A549 (cell line): ENCODE measurements around the gene ARHGAP26. TPM values are rescaled to one million over a fixed set of nuclear protein-coding genes. Genes with fewer than 3 reads are reported as not detected.

Experiments used
- ATAC-seq, 2 experiments: fragments of 200-7000 bp in 1 of 2; fragments of >200 bp in 1 of 2; cut with Nextera tagmentation in 1 of 2; cut with Tn5 transposase in 1 of 2; 3 replicates each; pipeline versions ENCODE4 v1.8.0 to v1.9.1; 2018 to 2020; ENCODE audit warnings: mild to moderate bottlenecking in 1 of 2, moderate library complexity in 1 of 2
- CTCF ChIA-PET: fragments of 300-600 bp; sonication (Branson Sonifier 250); formaldehyde crosslinking; extraction: SDS; loops from one replicate; lab custom pipeline; 2021; ENCODE audit warnings: antibody characterized with exemption, inconsistent platforms; lab: Yijun Ruan, JAX
- POLR2A ChIA-PET: fragments of 350-600 bp; formaldehyde crosslinking; extraction: SDS; loops from one replicate; lab custom pipeline; 2021; ENCODE audit warnings: antibody characterized with exemption, inconsistent platforms; lab: Yijun Ruan, JAX
- DNase-seq, 2 experiments: peaks; one replicate each; pipeline versions ENCODE4 v3.0.0 to v3.0.0-alpha.2; 2011 to 2016; ENCODE audit warnings: low read depth in 1 of 2, low spot score in 1 of 2
- FAIRE-seq: peaks from 2 replicates; lab custom pipeline; 2011; peaks lifted over from hg19 to GRCh38; lab: Jason Lieb, UNC
- H3K27ac ChIP-seq, 2 experiments: fragments of >200 bp; sonication (Bioruptor Twin); formaldehyde crosslinking; 3 replicates each; pipeline ENCODE4 v1.5.1; 2016 to 2017
- H3K4me1 ChIP-seq: fragments of >200 bp; sonication (Bioruptor Twin); formaldehyde crosslinking; 3 replicates; pipeline ENCODE4 v1.6.1; 2016
- H3K4me2 ChIP-seq: fragments of >200 bp; sonication (Bioruptor Twin); formaldehyde crosslinking; 3 replicates; pipeline ENCODE4 v1.6.1; 2016
- H3K4me3 ChIP-seq: fragments of >200 bp; sonication (Bioruptor Twin); formaldehyde crosslinking; 3 replicates; pipeline ENCODE4 v1.5.1; 2016
- H3K9me3 ChIP-seq: fragments of >200 bp; sonication (Bioruptor Twin); formaldehyde crosslinking; 3 replicates; pipeline ENCODE4 v1.6.1; 2016
- BHLHE40 ChIP-seq: IDR thresholded peaks from 2 replicates; pipeline ENCODE4 v1.6.1; 2012; ENCODE audit warnings: low read depth, low read length, inconsistent platforms
- CBX2 ChIP-seq: fragments of 200-600 bp; sonication (generic); IDR thresholded peaks from 2 replicates; pipeline ENCODE4 v1.6.1; 2016; ENCODE audit warnings: low read depth, mild to moderate bottlenecking, borderline replicate concordance
- CHD2 ChIP-seq: fragments of 150-350 bp; IDR thresholded peaks from 2 replicates; pipeline ENCODE4 v1.6.1; 2014; ENCODE audit warnings: low read length; ENCODE audit not compliant: partially characterized antibody
- EHMT2 ChIP-seq: fragments of 200-600 bp; sonication (generic); IDR thresholded peaks from 2 replicates; pipeline ENCODE4 v1.6.1; 2016; ENCODE audit warnings: antibody characterized with exemption, low read depth, mild to moderate bottlenecking, moderate library complexity
- ESRRA ChIP-seq: fragments of 150-350 bp; IDR thresholded peaks from 2 replicates; pipeline ENCODE4 v1.6.1; 2014; ENCODE audit warnings: mild to moderate bottlenecking, low read length, borderline replicate concordance
- FOSB ChIP-seq: fragments of 250-450 bp; sonication (Bioruptor Pico); IDR thresholded peaks from 2 replicates; pipeline ENCODE4 v1.5.0; 2020; ENCODE audit warnings: mild to moderate bottlenecking, moderate library complexity
- FOSL2 ChIP-seq, 2 experiments: fragments of 450-650 bp in 1 of 2; fragments of >200 bp in 1 of 2; sonication (Bioruptor Twin) in 1 of 2; formaldehyde crosslinking; IDR thresholded peaks; 2 replicates each; pipeline versions ENCODE4 v1.5.0 to v1.6.1; 2016 to 2020; ENCODE audit warnings: mild to moderate bottlenecking in 1 of 2, moderate library complexity in 1 of 2
- FOXS1 ChIP-seq: fragments of 250-450 bp; sonication (Bioruptor Pico); IDR thresholded peaks from 2 replicates; pipeline ENCODE4 v1.5.0; 2020; ENCODE audit warnings: mild to moderate bottlenecking, moderate library complexity
- HDAC2 ChIP-seq: fragments of 200-600 bp; sonication (generic); IDR thresholded peaks from 2 replicates; pipeline ENCODE4 v1.6.1; 2016
- HOXA7 ChIP-seq: fragments of 250-450 bp; sonication (Bioruptor Pico); IDR thresholded peaks from 2 replicates; pipeline ENCODE4 v1.5.0; 2020; ENCODE audit warnings: mild to moderate bottlenecking, moderate library complexity
- HOXB13 ChIP-seq: fragments of 250-450 bp; sonication (Bioruptor Pico); IDR thresholded peaks from 2 replicates; pipeline ENCODE4 v1.5.0; 2020; ENCODE audit warnings: low read depth, mild to moderate bottlenecking, moderate library complexity
- KDM5A ChIP-seq: fragments of 200-600 bp; sonication (generic); IDR thresholded peaks from 2 replicates; pipeline ENCODE4 v1.6.1; 2016; ENCODE audit warnings: antibody characterized with exemption, mild to moderate bottlenecking
- MAZ ChIP-seq: fragments of 150-350 bp; IDR thresholded peaks from 2 replicates; pipeline ENCODE4 v1.6.1; 2014; ENCODE audit warnings: antibody characterized with exemption, low read depth, low read length, borderline replicate concordance
- NFE2L2 ChIP-seq: fragments of 150-350 bp; conservative IDR thresholded peaks from 2 replicates; pipeline ENCODE4 v1.6.1; 2014; ENCODE audit warnings: low read length
- POLR2AphosphoS2 ChIP-seq: conservative IDR thresholded peaks from 2 replicates; pipeline ENCODE4 v1.6.1; 2012; ENCODE audit warnings: low read length, improper control_type of control experiment, inconsistent platforms
- RARB ChIP-seq: fragments of 250-450 bp; sonication (Bioruptor Pico); IDR thresholded peaks from 2 replicates; pipeline ENCODE4 v1.8.0; 2021; ENCODE audit warnings: mild to moderate bottlenecking, moderate library complexity
- RNF2 ChIP-seq: fragments of 200-600 bp; sonication (generic); IDR thresholded peaks from 2 replicates; pipeline ENCODE4 v1.6.1; 2016; ENCODE audit warnings: low read depth, mild to moderate bottlenecking, antibody characterized with exemption, moderate library complexity, borderline replicate concordance
- SMC3 ChIP-seq: fragments of >200 bp; sonication (Bioruptor Twin); formaldehyde crosslinking; IDR thresholded peaks from 3 replicates; pipeline ENCODE4 v1.6.1; 2018; ENCODE audit warnings: inconsistent platforms
- SREBF2 ChIP-seq: fragments of 450-650 bp; IDR thresholded peaks from 2 replicates; pipeline ENCODE4 v1.6.1; 2014; ENCODE audit warnings: mild to moderate bottlenecking, moderate library complexity
- ZFP36 ChIP-seq: fragments of 450-650 bp; IDR thresholded peaks from 2 replicates; pipeline ENCODE4 v1.6.1; 2014; ENCODE audit warnings: borderline replicate concordance; ENCODE audit not compliant: partially characterized antibody
- ZNF302 ChIP-seq: fragments of 250-450 bp; sonication (Bioruptor Pico); IDR thresholded peaks from 2 replicates; pipeline ENCODE4 v1.9.0; 2021; ENCODE audit warnings: inconsistent platforms, mild to moderate bottlenecking, moderate library complexity
- WGBS: methylation state at CpG from one replicate; pipeline ENCODE4 v1.1.6; 2017; ENCODE audit errors: missing lambda C conversion rate; 5-methylcytosine and 5-hydroxymethylcytosine counted together
- polyA plus RNA-seq, 4 experiments: library from polyadenylated mRNA; depleted of rRNA in 3 of 4; stranded (reverse); fragments of >200 nt; fragmentation: RNase III in 1 of 4; extraction: RNeasy Plus Mini Kit Qiagen cat#74134 plus additional on column Dnase treatment in 1 of 4; gene quantifications; 2 replicates in 3 of 4; 3 replicates in 1 of 4; pipeline ENCODE4 v1.2.3, GENCODE V29; 2011 to 2017
- TF ChIP-seq, protein P1 (sequence below): fragments of >200 bp; sonication (Bioruptor Twin); formaldehyde crosslinking; IDR thresholded peaks from 2 replicates; pipeline ENCODE4 v1.6.1; 2016
- TF ChIP-seq, protein P2 (sequence below): fragments of 150-350 bp; IDR thresholded peaks from 2 replicates; pipeline ENCODE4 v1.6.1; 2014; ENCODE audit warnings: low read depth, mild to moderate bottlenecking, low read length

ARHGAP26 gene
- polyA plus RNA-seq, 2 of the 4 experiments (the other 2 are of a cell fraction): 6.6 to 19.1 TPM

DNA sequence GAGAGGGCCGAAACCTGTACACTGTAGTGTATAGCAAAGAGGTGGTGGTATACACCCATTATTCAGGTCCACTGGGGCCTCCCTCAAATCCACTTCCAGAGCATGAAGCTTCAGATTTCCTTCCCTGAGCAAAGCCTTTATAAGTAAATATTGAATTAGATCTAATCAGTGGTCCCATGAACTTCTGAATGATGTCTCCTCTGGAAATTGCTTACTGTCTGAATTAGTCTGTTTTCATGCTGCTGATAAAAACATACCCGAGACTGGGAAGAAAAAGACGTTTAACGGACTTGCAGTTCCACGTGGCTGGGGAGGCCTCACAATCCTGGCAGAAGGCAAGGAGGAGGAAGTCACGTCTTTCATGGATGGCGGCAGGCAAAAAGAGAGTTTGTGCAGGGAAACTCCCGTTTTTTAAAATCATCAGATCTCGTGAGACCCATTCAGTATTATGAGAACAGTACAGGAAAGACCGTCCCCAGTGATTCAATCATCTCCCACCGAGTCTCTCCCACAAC, 439.8 kb downstream of the ARHGAP26 start:
- H3K9me3 ChIP-seq: no peaks in the 10 kb centered on the region
- no peak overlapping the region for H3K27ac ChIP-seq
- POLR2A ChIA-PET: no interaction called here
- WGBS: 93% methylated on average over 11 of the region's 11 CpGs
- no peaks in the 10 kb centered on the region for H3K4me1 ChIP-seq
- no peak overlapping the region for H3K4me2 ChIP-seq
- CTCF ChIA-PET: interaction anchor here (0.8 to 2.0 kb wide), 4 partner anchors 11 to 191 kb away, joined by 3 to 6 read pairs (median 4); no protein-coding TSS in a partner anchor
- no peak for DNase-seq
- no peak for ATAC-seq
- no peak for TF ChIP-seq BHLHE40
- TF ChIP-seq HOXB13 (CRISPR knock-in tag): no peak
- TF ChIP-seq KDM5A: no peak
- TF ChIP-seq RARB: no peak
- no peak for FAIRE-seq
- H3K4me3 ChIP-seq: no peak overlapping the region

DNA sequence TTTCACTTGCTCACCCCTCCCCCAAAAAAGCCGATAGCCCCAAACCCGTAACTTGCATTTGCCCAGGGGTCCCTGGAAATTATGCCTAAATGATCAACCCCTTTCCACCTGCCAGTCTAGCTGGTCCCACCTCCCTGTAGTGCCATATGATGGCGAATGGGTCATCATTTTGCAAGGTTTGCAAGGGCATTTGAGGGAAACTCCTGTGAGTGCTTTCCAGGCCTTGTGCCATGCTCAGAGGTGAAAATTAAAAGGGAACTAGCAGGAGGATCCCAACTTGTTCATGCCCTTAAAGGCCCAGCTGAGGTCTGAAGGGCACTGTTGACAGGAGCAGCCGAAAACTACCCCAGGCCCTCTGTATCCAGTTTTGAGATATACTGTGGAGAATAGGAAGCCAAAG, 440.4 kb downstream of the ARHGAP26 start:
- FAIRE-seq (no peak), ATAC-seq (no peak)
- no peak for TF ChIP-seq ZFP36
- no peak for TF ChIP-seq POLR2AphosphoS2
- TF ChIP-seq, protein P1, sequence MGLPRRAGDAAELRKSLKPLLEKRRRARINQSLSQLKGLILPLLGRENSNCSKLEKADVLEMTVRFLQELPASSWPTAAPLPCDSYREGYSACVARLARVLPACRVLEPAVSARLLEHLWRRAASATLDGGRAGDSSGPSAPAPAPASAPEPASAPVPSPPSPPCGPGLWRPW: no peak
- TF ChIP-seq CBX2: no peak
- no peak for TF ChIP-seq MAZ
- TF ChIP-seq RNF2: no peak
- TF ChIP-seq SMC3: no peak
- TF ChIP-seq HOXA7: no peak
- TF ChIP-seq SREBF2: no peak
- TF ChIP-seq ZNF302: no peak
- TF ChIP-seq FOSL2 (IDR thresholded peaks at IDR 0.05): no peak
- TF ChIP-seq FOSL2 (CRISPR knock-in tag; IDR thresholded peaks at IDR 0.05): no peak

DNA sequence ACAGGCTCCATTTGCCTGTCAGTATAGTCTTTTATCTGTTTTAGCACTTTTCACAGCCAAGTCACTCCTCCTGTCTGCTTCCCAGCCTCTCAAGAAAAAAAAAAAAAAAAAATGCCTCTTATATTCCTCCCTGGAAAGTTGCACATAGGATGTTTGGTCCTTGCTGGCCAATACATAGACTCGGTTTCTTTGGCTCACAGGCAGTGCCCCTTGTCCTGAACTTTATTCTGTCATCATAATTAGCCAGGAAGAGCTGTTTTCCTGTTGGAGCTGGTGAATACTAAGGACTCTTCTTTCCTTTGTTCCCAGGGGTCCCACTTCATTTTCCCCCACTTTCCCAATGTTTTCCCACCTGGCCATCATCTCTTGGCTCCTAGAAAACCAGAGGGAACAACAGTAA, 442.1 kb downstream of the ARHGAP26 start:
- FAIRE-seq (no peak), ATAC-seq (no peak), DNase-seq (no peak)
- Histone ChIP-seq H3K4me1 (peaks cover 6% of the 10 kb centered on the region), H3K27ac (0 out of 6 replicates have a peak overlapping the region, but pooled peaks of 1 of the 2 experiments have one; percentile 6), H3K4me3 (no peak overlapping the region), H3K9me3 (no peaks in the 10 kb centered on the region), H3K4me2 (no peak overlapping the region)
- TF ChIP-seq, protein P2, sequence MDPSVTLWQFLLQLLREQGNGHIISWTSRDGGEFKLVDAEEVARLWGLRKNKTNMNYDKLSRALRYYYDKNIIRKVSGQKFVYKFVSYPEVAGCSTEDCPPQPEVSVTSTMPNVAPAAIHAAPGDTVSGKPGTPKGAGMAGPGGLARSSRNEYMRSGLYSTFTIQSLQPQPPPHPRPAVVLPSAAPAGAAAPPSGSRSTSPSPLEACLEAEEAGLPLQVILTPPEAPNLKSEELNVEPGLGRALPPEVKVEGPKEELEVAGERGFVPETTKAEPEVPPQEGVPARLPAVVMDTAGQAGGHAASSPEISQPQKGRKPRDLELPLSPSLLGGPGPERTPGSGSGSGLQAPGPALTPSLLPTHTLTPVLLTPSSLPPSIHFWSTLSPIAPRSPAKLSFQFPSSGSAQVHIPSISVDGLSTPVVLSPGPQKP: no peak
- TF ChIP-seq HDAC2 (no peak), FOSB (CRISPR knock-in tag) (no peak), HOXB13 (CRISPR knock-in tag) (no peak), FOXS1 (CRISPR knock-in tag) (no peak), CHD2 (no peak), ESRRA (no peak), NFE2L2 (no peak), EHMT2 (no peak)
- CTCF ChIA-PET: interaction anchor here (0.6 kb wide), 1 partner anchor 966 kb away, joined by 5 read pairs; no protein-coding TSS in a partner anchor
- WGBS: 93% methylated on average over 1 of the region's 1 CpG
- POLR2A ChIA-PET: no interaction called here

More for the DNA sequence above, 440.4 kb downstream of the ARHGAP26 start:
- H3K4me3 ChIP-seq: no peak overlapping the region
- ChIA-PET CTCF (interaction anchor here (0.8 to 2.0 kb wide), 2 partner anchors 11 to 14 kb away, joined by 3 to 6 read pairs; no protein-coding TSS in a partner anchor), POLR2A (no interaction called here)
- no peaks in the 10 kb centered on the region for H3K4me1 ChIP-seq
- no peak for DNase-seq
- H3K27ac ChIP-seq: no peak overlapping the region
- H3K4me2 ChIP-seq: no peak overlapping the region
- WGBS: 85% methylated on average over 4 of the region's 4 CpGs
- no peaks in the 10 kb centered on the region for H3K9me3 ChIP-seq
